H1 (cell line): Measurements from ENCODE around the gene RBM20. TPM values are rescaled to one million over a fixed set of nuclear protein-coding genes. Genes with fewer than 3 reads are reported as not detected.
A peak's percentile ranks its signal among the peaks of the same experiment; 100 is the strongest.

ENCODE experiments used
- CTCF ChIA-PET: fragments of 300-600 bp; sonication (Branson Sonifier 250); formaldehyde crosslinking; loops from one replicate; lab custom pipeline; 2021; ENCODE audit not compliant: partially characterized antibody; lab: Charles Lee
- POLR2A ChIA-PET: fragments of 300-600 bp; sonication (Branson Sonifier 250); formaldehyde crosslinking; loops from one replicate; lab custom pipeline; 2021; ENCODE audit warnings: inconsistent platforms; ENCODE audit not compliant: partially characterized antibody; lab: Charles Lee
- DNase-seq, 2 experiments: peaks; one replicate each; pipeline versions ENCODE4 v3.0.0 to v3.0.0-alpha.2; 2010 to 2022; ENCODE audit warnings: low spot score in 2 of 2, low read depth in 1 of 2, mixed read lengths in 1 of 2
- FAIRE-seq: peaks from 2 replicates; lab custom pipeline; 2011; peaks lifted over from hg19 to GRCh38; lab: Jason Lieb, UNC
- H2AFZ ChIP-seq: 2 replicates; pipeline ENCODE4 v1.8.1; 2012; ENCODE audit warnings: low read length, inconsistent platforms
- H2AK5ac ChIP-seq: 2 replicates; pipeline ENCODE4 v1.6.1; 2013; ENCODE audit warnings: low read depth, low read length
- H2BK120ac ChIP-seq: replicated peaks from 2 replicates; pipeline ENCODE3; 2013; ENCODE audit warnings: low read depth, low read length, inconsistent platforms
- H2BK12ac ChIP-seq: 2 replicates; pipeline ENCODE4 v1.6.1; 2013; ENCODE audit warnings: low read depth, low read length
- H2BK15ac ChIP-seq: 2 replicates; pipeline ENCODE4 v1.6.1; 2013; ENCODE audit warnings: low read length
- H2BK20ac ChIP-seq: 2 replicates; pipeline ENCODE4 v1.6.1; 2013; ENCODE audit warnings: low read length
- H2BK5ac ChIP-seq: 2 replicates; pipeline ENCODE4 v1.6.1; 2013; ENCODE audit warnings: low read depth, low read length
- H3K14ac ChIP-seq: 2 replicates; pipeline ENCODE4 v1.6.1; 2013; ENCODE audit warnings: inconsistent platforms; ENCODE audit not compliant: insufficient read length
- H3K18ac ChIP-seq: 2 replicates; pipeline ENCODE4 v1.6.1; 2013; ENCODE audit warnings: low read length; ENCODE audit errors: extremely low read depth
- H3K23ac ChIP-seq: 2 replicates; pipeline ENCODE4 v1.6.1; 2013; ENCODE audit warnings: inconsistent platforms; ENCODE audit not compliant: insufficient read length
- H3K23me2 ChIP-seq: 2 replicates; pipeline ENCODE4 v1.6.1; 2013; ENCODE audit warnings: low read depth, low read length
- H3K27ac ChIP-seq: 2 replicates; pipeline ENCODE4 v1.6.1; 2011; ENCODE audit warnings: low read depth, low read length, inconsistent platforms
- H3K27me3 ChIP-seq, 4 experiments: replicated peaks in 1 of 4; 1 replicate in 1 of 4; 2 replicates in 3 of 4; pipeline versions ENCODE4 v1.6.1 to v1.8.1; 2011 to 2013; ENCODE audit warnings: low read length in 3 of 4, mild to moderate bottlenecking in 3 of 4, inconsistent platforms in 2 of 4, mixed read lengths in 2 of 4, moderate library complexity in 1 of 4; ENCODE audit not compliant: control insufficient read depth in 3 of 4, insufficient read depth in 3 of 4; ENCODE audit errors: extremely low read depth in 1 of 4
- H3K36me3 ChIP-seq, 4 experiments: 2 replicates each; pipeline versions ENCODE4 v1.6.1 to v1.8.1; 2011 to 2013; ENCODE audit warnings: mild to moderate bottlenecking in 4 of 4, low read length in 3 of 4, moderate library complexity in 2 of 4, control low read depth in 1 of 4, inconsistent platforms in 1 of 4; ENCODE audit not compliant: insufficient read depth in 4 of 4, control insufficient read depth in 2 of 4
- H3K4ac ChIP-seq: replicated peaks from 2 replicates; pipeline ENCODE3; 2013; ENCODE audit warnings: low read length, low read depth, mixed read lengths, inconsistent platforms; ENCODE audit not compliant: insufficient read length
- H3K4me1 ChIP-seq, 4 experiments: replicated peaks in 1 of 4; 1 replicate in 1 of 4; 2 replicates in 3 of 4; pipeline versions ENCODE4 v1.6.1 to v1.8.1; 2011 to 2013; ENCODE audit warnings: low read length in 3 of 4, inconsistent platforms in 2 of 4, mixed read lengths in 1 of 4; ENCODE audit not compliant: insufficient read depth in 4 of 4, control insufficient read depth in 3 of 4
- H3K4me2 ChIP-seq, 2 experiments: 2 replicates each; pipeline versions ENCODE4 v1.6.1 to v1.8.1; 2011 to 2013; ENCODE audit warnings: low read depth in 2 of 2, low read length in 2 of 2, control low read depth in 1 of 2, inconsistent platforms in 1 of 2, mild to moderate bottlenecking in 1 of 2; ENCODE audit not compliant: insufficient read depth in 1 of 2
- H3K4me3 ChIP-seq, 4 experiments: fragments of 200-600, 300-600 bp in 1 of 4; sonication (generic), shearing (Covaris generic), sonication (Bioruptor Twin) in 1 of 4; 2 replicates each; pipeline versions ENCODE4 v1.5.1 to v1.8.1; 2011 to 2016; ENCODE audit warnings: low read length in 4 of 4, low read depth in 3 of 4, control low read depth in 2 of 4, inconsistent platforms in 2 of 4, mild to moderate bottlenecking in 2 of 4, mixed read lengths in 1 of 4, moderate library complexity in 1 of 4; ENCODE audit not compliant: insufficient read depth in 2 of 4; ENCODE audit errors: extremely low read depth in 1 of 4
- H3K56ac ChIP-seq: replicated peaks from 2 replicates; pipeline ENCODE3; 2013; ENCODE audit warnings: low read depth, mild to moderate bottlenecking, mixed read lengths, low read length, inconsistent platforms; ENCODE audit not compliant: insufficient read length
- H3K79me1 ChIP-seq: 2 replicates; pipeline ENCODE4 v1.6.1; 2013; ENCODE audit warnings: low read depth, low read length, control low read depth
- H3K79me2 ChIP-seq, 2 experiments: 2 replicates each; pipeline versions ENCODE4 v1.6.1 to v1.8.1; 2012 to 2013; ENCODE audit warnings: low read length in 2 of 2, mild to moderate bottlenecking in 2 of 2, inconsistent platforms in 1 of 2; ENCODE audit not compliant: insufficient read depth in 2 of 2, control insufficient read depth in 1 of 2
- H3K9ac ChIP-seq, 4 experiments: replicated peaks in 1 of 4; 1 replicate in 1 of 4; 2 replicates in 3 of 4; pipeline versions ENCODE4 v1.6.1 to v1.8.1; 2011 to 2013; ENCODE audit warnings: low read depth in 3 of 4, low read length in 3 of 4, control low read depth in 2 of 4, mild to moderate bottlenecking in 2 of 4, moderate library complexity in 2 of 4, inconsistent platforms in 1 of 4; ENCODE audit errors: extremely low read depth in 1 of 4
- H3K9me3 ChIP-seq, 2 experiments: 2 replicates each; pipeline versions ENCODE4 v1.6.1 to v1.8.1; 2012 to 2013; ENCODE audit warnings: mild to moderate bottlenecking in 2 of 2, moderate library complexity in 2 of 2, control low read depth in 1 of 2, inconsistent platforms in 1 of 2, low read depth in 1 of 2, low read length in 1 of 2, mixed read lengths in 1 of 2; ENCODE audit not compliant: insufficient read depth in 2 of 2
- H4K20me1 ChIP-seq, 2 experiments: replicated peaks in 1 of 2; 2 replicates each; pipeline versions ENCODE3 to v1.8.1; 2011 to 2013; ENCODE audit warnings: inconsistent platforms in 2 of 2, low read length in 2 of 2, mild to moderate bottlenecking in 1 of 2; ENCODE audit not compliant: insufficient read depth in 2 of 2, control insufficient read depth in 1 of 2
- H4K5ac ChIP-seq: 2 replicates; pipeline ENCODE4 v1.6.1; 2013; ENCODE audit warnings: low read length, low read depth, mixed read lengths, inconsistent platforms; ENCODE audit not compliant: insufficient read length
- H4K8ac ChIP-seq: 2 replicates; pipeline ENCODE4 v1.8.0; 2013; ENCODE audit warnings: mild to moderate bottlenecking, moderate library complexity, low read length, inconsistent platforms; ENCODE audit not compliant: insufficient read depth; ENCODE audit errors: extremely low read depth
- H4K91ac ChIP-seq: replicated peaks from 2 replicates; pipeline ENCODE3; 2013; ENCODE audit warnings: low read length, mixed read lengths, inconsistent platforms; ENCODE audit not compliant: insufficient read length
- ASH2L ChIP-seq: fragments of 200-600, 300-600 bp; sonication (generic); IDR thresholded peaks from one replicate; pipeline ENCODE4 v1.7.1; 2017; ENCODE audit warnings: low read length
- E2F6 ChIP-seq: IDR thresholded peaks from 2 replicates; pipeline ENCODE4 v1.6.1; 2012; ENCODE audit warnings: inconsistent platforms
- EZH2 ChIP-seq: fragments of 200-600 bp; sonication (generic); IDR thresholded peaks from 2 replicates; pipeline ENCODE4 v1.7.1; 2012; ENCODE audit warnings: low read depth, mild to moderate bottlenecking, moderate library complexity, low read length, inconsistent platforms; ENCODE audit not compliant: severe bottlenecking
- JUN ChIP-seq: IDR thresholded peaks from 2 replicates; pipeline ENCODE4 v1.6.1; 2011; ENCODE audit warnings: low read depth, mild to moderate bottlenecking, improper control_type of control experiment, low read length
- KDM1A ChIP-seq: fragments of 200-600, 300-600 bp; sonication (generic); IDR thresholded peaks from 2 replicates; pipeline ENCODE4 v1.7.1; 2016; ENCODE audit warnings: mild to moderate bottlenecking, low read length, borderline replicate concordance
- POU5F1 ChIP-seq: IDR thresholded peaks from 2 replicates; pipeline ENCODE4 v1.6.1; 2011; ENCODE audit warnings: low read depth, mild to moderate bottlenecking, low read length, moderate library complexity
- WGBS, 2 experiments: shearing (Covaris generic) in 1 of 2; methylation state at CpG; one replicate each; pipeline versions ENCODE4 v1.1.6 to v1.1.7; 2013 to 2015; ENCODE audit warnings: low lambda C conversion rate in 2 of 2, mixed read lengths in 2 of 2, inconsistent platforms in 1 of 2, low coverage in 1 of 2, missing lambda C conversion rate in 1 of 2; ENCODE audit not compliant: insufficient replicate concordance in 2 of 2, insufficient coverage in 1 of 2, insufficient read length in 1 of 2; ENCODE audit errors: extremely low coverage in 1 of 2, missing lambda C conversion rate in 1 of 2; 5-methylcytosine and 5-hydroxymethylcytosine counted together
- polyA plus RNA-seq, 7 experiments: library from polyadenylated mRNA; depleted of rRNA in 3 of 7; stranded (reverse) in 5 of 7; unstranded in 2 of 7; fragments of >200 nt in 5 of 7; fragments of 200-250 nt in 2 of 7; gene quantifications; 1 replicate in 5 of 7; 2 replicates in 1 of 7; 4 replicates in 1 of 7; pipeline versions ENCODE4 v1.2.1 to v1.2.3, GENCODE V29; 2011 to 2013; ENCODE audit warnings: missing spikeins in 2 of 7, mixed read lengths in 2 of 7
- total RNA-seq: library from RNA; stranded (reverse); fragmentation: NEBNext Ultra II Directional; extraction: Animal tissue kit (Norgen Biotek cat#: 25700); gene quantifications from 2 replicates; pipeline ENCODE4 v1.2.1, GENCODE V29; 2021
- TF ChIP-seq, protein P1 (sequence below): IDR thresholded peaks from 2 replicates; pipeline ENCODE4 v1.6.1; 2012; ENCODE audit warnings: inconsistent platforms

Gene RBM20
- total and polyA plus RNA-seq, 2 of the 8 experiments (the other 6 are each of a cell fraction or from before 2014, with no cell fraction given) = 0.05 to 0.63 TPM

DNA sequence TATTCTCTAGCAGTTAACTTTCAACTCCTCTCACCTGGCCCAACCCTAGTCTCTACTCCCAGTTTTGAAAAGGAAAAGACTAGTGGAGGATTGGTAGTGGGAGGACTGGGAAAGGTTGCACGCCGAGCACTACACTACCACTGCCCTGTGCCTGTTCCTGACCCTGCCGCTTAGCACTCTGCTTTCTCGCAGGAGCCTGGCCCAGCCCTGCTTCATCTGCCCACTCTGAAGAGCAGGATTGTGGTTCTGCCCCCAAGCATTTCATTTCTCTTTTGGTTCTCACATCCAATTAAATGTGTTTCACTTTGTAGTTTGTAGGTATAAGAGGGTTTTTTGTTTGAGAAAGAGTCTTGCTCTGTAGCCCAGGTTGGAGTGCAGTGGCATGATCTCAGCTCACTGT, 31.5 kb upstream of the RBM20 start:
- H3K36me3 ChIP-seq = no peaks in the 10 kb centered on the region
- H3K4me1 ChIP-seq = peaks cover 5 to 9% (median 8%) of the 10 kb centered on the region in 4 experiments
- H3K23me2 ChIP-seq = no peaks in the 10 kb centered on the region; the same call in 1 of the 2 replicates
- POLR2A ChIA-PET = interaction anchor here (1.8 kb wide), 1 partner anchor 307 kb away, joined by 4 read pairs; no protein-coding TSS in a partner anchor
- H3K18ac ChIP-seq = no peak overlapping the region; the same call in 1 of the 2 replicates
- no peak overlapping the region for H3K14ac ChIP-seq
- H2BK5ac ChIP-seq = no peak overlapping the region
- H3K4ac ChIP-seq = no peak overlapping the region
- DNase-seq (no peak), FAIRE-seq (no peak)
- no peaks in the 10 kb centered on the region for H3K79me2 ChIP-seq
- H3K56ac ChIP-seq = no peak overlapping the region
- no peak overlapping the region for H4K91ac ChIP-seq
- no peak overlapping the region for H2BK20ac ChIP-seq
- 100% methylated on average over 4 of the region's 4 CpGs; no CpG with 5 or more reads in 1 of the 2 experiments for WGBS, 2 experiments
- no peak overlapping the region for H2AK5ac ChIP-seq
- no peak overlapping the region for H2AFZ ChIP-seq
- H3K4me3 ChIP-seq = no peak overlapping the region
- no peak overlapping the region for H3K23ac ChIP-seq
- H3K9ac ChIP-seq = no peak overlapping the region
- H2BK120ac ChIP-seq = no peak overlapping the region
- TF ChIP-seq, protein P1, sequence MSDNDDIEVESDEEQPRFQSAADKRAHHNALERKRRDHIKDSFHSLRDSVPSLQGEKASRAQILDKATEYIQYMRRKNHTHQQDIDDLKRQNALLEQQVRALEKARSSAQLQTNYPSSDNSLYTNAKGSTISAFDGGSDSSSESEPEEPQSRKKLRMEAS = no peak
- no peak for TF ChIP-seq EZH2
- TF ChIP-seq POU5F1 = no peak
- no peak for TF ChIP-seq KDM1A
- TF ChIP-seq ASH2L = no peak
- no peak for TF ChIP-seq E2F6
- no peak for TF ChIP-seq JUN
- peak overlapping the region; percentile 37; the same call in 1 of the 2 replicates for H2BK15ac ChIP-seq
- no peaks in the 10 kb centered on the region for H3K9me3 ChIP-seq
- H4K8ac ChIP-seq = no peak overlapping the region
- H3K4me2 ChIP-seq = no peak overlapping the region
- H4K20me1 ChIP-seq = no peaks in the 10 kb centered on the region
- no peak overlapping the region for H4K5ac ChIP-seq
- CTCF ChIA-PET = interaction anchor here (2.7 to 14.3 kb wide), 4 partner anchors 10 to 72 kb away, joined by 7 to 237 read pairs (median 22); no protein-coding TSS in a partner anchor
- H2BK12ac ChIP-seq = 0 out of 2 replicates have a peak overlapping the region, but pooled peaks have one; percentile 27
- H3K27me3 ChIP-seq = no peaks in the 10 kb centered on the region
- no peaks in the 10 kb centered on the region for H3K79me1 ChIP-seq
- H3K27ac ChIP-seq = no peak overlapping the region
